Liver (tissue), 3 donors: Measurements from ENCODE around the gene OTOGL.

Experiments used
- ATF3 ChIP-seq: IDR thresholded peaks from 2 replicates; pipeline ENCODE4 v1.6.1; 2016; ENCODE audit warnings: antibody characterized with exemption
- CTCF ChIP-seq: fragments of 150-350 bp; IDR thresholded peaks from 2 replicates; pipeline ENCODE4 v1.5.1; 2017; ENCODE audit warnings: improper control_type of control experiment, low read depth, low read length; ENCODE audit not compliant: missing input control
- HNF4A ChIP-seq, 2 donors: conservative IDR thresholded peaks; 2 replicates each; pipeline ENCODE4 v1.6.1; 2016; ENCODE audit warnings: antibody characterized with exemption in 2 of 2, mild to moderate bottlenecking in 2 of 2
- HNF4G ChIP-seq: IDR thresholded peaks from 2 replicates; pipeline ENCODE4 v1.6.1; 2016; ENCODE audit warnings: antibody characterized with exemption
- JUND ChIP-seq, 2 donors: IDR thresholded peaks; 2 replicates each; pipeline ENCODE4 v1.6.1; 2016; ENCODE audit warnings: antibody characterized with exemption in 2 of 2
- MAX ChIP-seq: IDR thresholded peaks from 2 replicates; pipeline ENCODE4 v1.6.1; 2016; ENCODE audit warnings: antibody characterized with exemption
- NR2F2 ChIP-seq: IDR thresholded peaks from 2 replicates; pipeline ENCODE4 v1.6.1; 2016; ENCODE audit warnings: antibody characterized with exemption
- RAD21 ChIP-seq, 2 donors: IDR thresholded peaks; 2 replicates each; pipeline ENCODE4 v1.6.1; 2016; ENCODE audit warnings: antibody characterized with exemption in 2 of 2, mild to moderate bottlenecking in 2 of 2
- REST ChIP-seq: IDR thresholded peaks from 2 replicates; pipeline ENCODE4 v1.6.1; 2016; ENCODE audit warnings: antibody characterized with exemption, mild to moderate bottlenecking
- RXRA ChIP-seq, 2 donors: IDR thresholded peaks; 2 replicates each; pipeline ENCODE4 v1.6.1; 2017 to 2018; ENCODE audit warnings: antibody characterized with exemption in 2 of 2, mild to moderate bottlenecking in 1 of 2
- SP1 ChIP-seq: IDR thresholded peaks from 2 replicates; pipeline ENCODE4 v1.6.1; 2018; ENCODE audit warnings: antibody characterized with exemption, mild to moderate bottlenecking
- TAF1 ChIP-seq: conservative IDR thresholded peaks from 2 replicates; pipeline ENCODE4 v1.6.1; 2016; ENCODE audit warnings: antibody characterized with exemption, mild to moderate bottlenecking
- YY1 ChIP-seq: IDR thresholded peaks from 2 replicates; pipeline ENCODE4 v1.6.1; 2016; ENCODE audit warnings: antibody characterized with exemption, mild to moderate bottlenecking
- ZBTB33 ChIP-seq: IDR thresholded peaks from 2 replicates; pipeline ENCODE4 v1.6.1; 2016; ENCODE audit warnings: antibody characterized with exemption
- donor health status: healthy.
- donor health status: healthy.

GRCh38 chr12:80273144-80273543, 173.8 kb downstream of the OTOGL start:
- TF ChIP-seq MAX (no peak), CTCF (no peak), ZBTB33 (no peak), JUND (IDR thresholded peaks at IDR 0.05) (no peak), ATF3 (no peak), SP1 (no peak), YY1 (no peak), HNF4G (no peak), REST (no peak), HNF4A (conservative IDR thresholded peaks at IDR 0.05) (no peak), RXRA (IDR thresholded peaks at IDR 0.05) (no peak), RAD21 (IDR thresholded peaks at IDR 0.05) (no peak), NR2F2 (no peak), TAF1 (no peak)
